ENCODE measurements around the gene THBS3. TPM values are rescaled to one million over a fixed set of nuclear protein-coding genes. Genes with fewer than 3 reads are reported as not detected.

The THBS3 gene
- total RNA-seq, 1 donor from 2014 or later: 24.9 TPM

DNA sequence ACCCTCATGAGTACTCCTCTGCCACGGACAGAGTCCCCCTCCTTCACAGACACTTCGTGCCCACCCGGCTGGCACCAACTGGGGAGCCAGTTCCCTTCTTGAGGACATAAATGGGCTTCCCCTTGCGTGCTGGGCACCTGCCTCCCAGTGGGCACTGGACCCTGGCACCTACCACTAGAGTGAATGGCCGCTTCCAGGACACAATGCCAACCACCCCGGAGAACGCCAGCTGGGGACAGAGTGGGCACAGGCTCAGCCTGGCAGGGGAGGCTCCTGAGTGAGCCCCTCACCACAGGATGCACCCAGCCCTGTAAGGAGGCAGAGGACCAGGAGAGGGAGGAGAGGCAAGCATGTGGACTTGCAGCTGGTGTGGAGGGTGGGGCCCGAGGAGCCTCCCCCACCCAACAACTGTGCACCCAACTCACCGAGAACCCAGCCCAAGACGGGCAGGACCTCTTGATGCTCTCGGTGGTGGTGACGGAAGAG lies 46.6 kb upstream of the THBS3 start:
- Histone ChIP-seq H3K36me3 (peaks cover 22% of the 10 kb centered on the region), H3K4me3 (peak overlapping the region; percentile 86), H3K9me3 (no peaks in the 10 kb centered on the region), H3K27me3 (no peaks in the 10 kb centered on the region), H3K27ac (peak overlapping the region; percentile 95), H3K4me1 (peaks cover 26% of the 10 kb centered on the region)
- no peak for ATAC-seq
- TF ChIP-seq, protein P1, sequence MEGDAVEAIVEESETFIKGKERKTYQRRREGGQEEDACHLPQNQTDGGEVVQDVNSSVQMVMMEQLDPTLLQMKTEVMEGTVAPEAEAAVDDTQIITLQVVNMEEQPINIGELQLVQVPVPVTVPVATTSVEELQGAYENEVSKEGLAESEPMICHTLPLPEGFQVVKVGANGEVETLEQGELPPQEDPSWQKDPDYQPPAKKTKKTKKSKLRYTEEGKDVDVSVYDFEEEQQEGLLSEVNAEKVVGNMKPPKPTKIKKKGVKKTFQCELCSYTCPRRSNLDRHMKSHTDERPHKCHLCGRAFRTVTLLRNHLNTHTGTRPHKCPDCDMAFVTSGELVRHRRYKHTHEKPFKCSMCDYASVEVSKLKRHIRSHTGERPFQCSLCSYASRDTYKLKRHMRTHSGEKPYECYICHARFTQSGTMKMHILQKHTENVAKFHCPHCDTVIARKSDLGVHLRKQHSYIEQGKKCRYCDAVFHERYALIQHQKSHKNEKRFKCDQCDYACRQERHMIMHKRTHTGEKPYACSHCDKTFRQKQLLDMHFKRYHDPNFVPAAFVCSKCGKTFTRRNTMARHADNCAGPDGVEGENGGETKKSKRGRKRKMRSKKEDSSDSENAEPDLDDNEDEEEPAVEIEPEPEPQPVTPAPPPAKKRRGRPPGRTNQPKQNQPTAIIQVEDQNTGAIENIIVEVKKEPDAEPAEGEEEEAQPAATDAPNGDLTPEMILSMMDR (IDR thresholded peaks at IDR 0.05): no peak
- DNase-seq: no peak
- intact Hi-C loops (cut with DNase I): loop anchor here (10.0 kb wide), 1 partner anchor 71 kb away; the partner anchor contains the start of gene RUSC1

DNA sequence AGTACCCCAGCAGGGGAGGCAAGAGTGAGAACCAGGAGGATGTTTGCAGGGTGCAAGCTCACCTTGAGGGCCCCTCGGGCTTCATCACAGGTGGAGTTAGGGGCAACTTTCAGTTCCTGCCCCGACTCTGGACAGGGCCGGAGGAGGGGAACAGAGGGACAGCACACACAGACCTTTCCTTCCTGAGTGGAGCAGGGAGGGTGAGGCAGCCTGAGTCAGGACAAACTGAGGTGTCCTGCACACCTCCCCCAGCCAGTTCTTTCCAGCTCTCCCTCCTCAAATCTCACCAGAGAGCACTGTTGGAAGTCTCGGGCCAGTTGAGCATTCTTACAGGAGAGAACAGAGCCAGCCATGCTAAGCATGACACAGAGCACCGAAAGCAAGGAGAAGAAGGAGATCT lies 46.1 kb upstream of the THBS3 start:
- TF ChIP-seq, protein P1 (IDR thresholded peaks at IDR 0.05): no peak
- H3K27ac ChIP-seq: no peak overlapping the region
- H3K9me3 ChIP-seq: no peaks in the 10 kb centered on the region
- H3K4me1 ChIP-seq: peaks cover 26% of the 10 kb centered on the region
- DNase-seq: no peak
- H3K27me3 ChIP-seq: no peaks in the 10 kb centered on the region
- H3K4me3 ChIP-seq: no peak overlapping the region
- intact Hi-C loops (cut with DNase I): loop anchor here (10.0 kb wide), 1 partner anchor 71 kb away; the partner anchor contains the start of gene RUSC1
- no peak for ATAC-seq
- H3K36me3 ChIP-seq: peaks cover 20% of the 10 kb centered on the region

DNA sequence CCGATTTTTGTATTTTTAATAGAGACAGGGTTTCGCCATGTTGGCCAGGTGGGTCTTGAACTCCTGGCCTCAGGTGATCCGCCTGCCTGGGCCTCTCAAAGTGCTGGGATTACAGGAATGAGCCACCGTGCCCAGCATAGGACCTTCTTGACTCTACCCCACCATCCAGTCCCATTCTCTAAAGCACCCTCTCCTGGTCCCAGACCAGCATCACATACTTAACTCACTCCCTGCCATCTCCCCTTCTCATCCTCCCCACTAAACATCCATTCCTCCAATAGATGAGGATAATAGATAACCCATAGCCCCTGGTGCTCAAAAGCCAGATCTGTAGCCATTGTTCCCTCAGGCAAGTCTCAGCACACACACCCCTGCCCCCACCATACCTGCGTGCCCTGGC lies 45.5 kb upstream of the THBS3 start:
- TF ChIP-seq, protein P1 (IDR thresholded peaks at IDR 0.05): no peak
- ATAC-seq: no peak
- Histone ChIP-seq H3K4me1 (peaks cover 26% of the 10 kb centered on the region), H3K27ac (no peak overlapping the region), H3K27me3 (no peaks in the 10 kb centered on the region), H3K4me3 (no peak overlapping the region), H3K36me3 (peaks cover 14% of the 10 kb centered on the region), H3K9me3 (no peaks in the 10 kb centered on the region)
- no peak for DNase-seq
- intact Hi-C loops (cut with DNase I): loop anchor here (10.0 kb wide), 1 partner anchor 72 kb away; the partner anchor contains the start of gene RUSC1

DNA sequence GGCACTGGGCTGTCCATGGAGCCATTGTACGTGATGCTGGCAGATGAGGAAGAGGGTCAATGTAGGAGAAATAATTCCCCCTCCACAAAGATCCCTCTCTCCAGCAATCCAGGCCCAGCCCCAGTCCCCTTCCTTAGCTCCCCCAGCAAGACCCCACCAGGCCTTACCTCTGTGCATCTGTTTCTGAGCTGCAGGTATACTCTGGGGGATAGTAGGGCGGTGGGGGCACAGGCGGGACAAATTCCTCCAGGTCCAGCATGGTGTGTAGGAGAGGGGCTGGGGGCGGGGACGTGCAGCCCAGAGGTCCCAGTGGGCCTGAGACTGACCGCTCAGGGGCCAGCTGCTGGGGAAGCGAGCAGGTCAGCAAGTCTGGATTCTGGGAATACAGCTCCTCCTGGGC lies 43.9 kb upstream of the THBS3 start:
- Histone ChIP-seq H3K4me1 (peaks cover 26% of the 10 kb centered on the region), H3K27ac (no peak overlapping the region), H3K27me3 (no peaks in the 10 kb centered on the region), H3K9me3 (no peaks in the 10 kb centered on the region), H3K4me3 (no peak overlapping the region), H3K36me3 (no peaks in the 10 kb centered on the region)
- intact Hi-C loops (cut with DNase I): loop anchor here (10.0 kb wide), 1 partner anchor 73 kb away; the partner anchor contains the start of gene RUSC1
- no peak for ATAC-seq
- no peak for DNase-seq
- TF ChIP-seq, protein P1 (IDR thresholded peaks at IDR 0.05): no peak

DNA sequence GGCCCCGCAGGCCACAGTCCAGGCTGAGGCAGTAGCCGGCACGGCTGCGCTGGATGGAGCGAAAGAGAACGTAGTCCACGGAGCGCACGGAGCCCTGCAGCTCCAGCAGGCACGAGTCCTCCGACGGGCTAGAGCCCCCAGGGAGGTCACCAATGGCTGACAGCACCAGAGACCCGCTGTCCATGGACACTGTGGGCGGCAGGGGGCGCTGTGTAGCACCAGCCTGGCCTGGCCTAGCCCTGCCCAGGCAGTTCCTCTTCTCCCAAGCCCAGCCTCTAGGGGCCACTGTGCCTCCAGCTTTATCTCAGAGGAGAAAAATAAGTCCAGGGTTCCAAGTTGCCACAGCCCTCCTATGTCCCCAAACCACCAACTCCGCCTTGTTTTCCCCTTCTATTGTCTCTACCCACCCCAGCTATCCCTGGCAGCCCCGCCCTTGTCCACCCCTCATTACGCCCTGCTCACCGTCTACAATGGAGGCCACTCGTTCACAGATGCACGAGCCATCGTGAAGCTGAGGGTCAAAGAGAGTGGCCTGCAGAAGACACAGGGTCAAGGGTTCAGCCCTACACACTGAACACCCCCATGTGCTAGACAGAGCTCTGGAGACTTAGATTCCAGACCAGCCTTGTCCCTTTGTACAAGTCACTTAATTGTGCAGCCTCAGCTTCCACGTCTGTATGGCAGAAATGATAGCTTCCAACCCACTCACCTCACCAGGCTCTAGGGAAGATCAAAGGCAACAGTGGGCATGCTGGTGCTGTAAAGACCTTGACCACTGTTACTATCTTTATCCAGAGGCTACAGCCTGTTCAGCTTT lies 43.1 kb upstream of the THBS3 start:
- intact Hi-C loops (cut with DNase I): loop anchor here (10.0 kb wide), 1 partner anchor 74 kb away; the partner anchor contains the start of gene RUSC1
- no peak overlapping the region for H3K4me3 ChIP-seq
- ATAC-seq (peak; percentile 93), DNase-seq (peak; percentile 96)
- H3K9me3 ChIP-seq: no peaks in the 10 kb centered on the region
- H3K27ac ChIP-seq: no peak overlapping the region
- peaks cover 19% of the 10 kb centered on the region for H3K4me1 ChIP-seq
- TF ChIP-seq, protein P1 (IDR thresholded peaks at IDR 0.05): peak; percentile 100
- H3K36me3 ChIP-seq: no peaks in the 10 kb centered on the region
- H3K27me3 ChIP-seq: no peaks in the 10 kb centered on the region

Data from upper lobe of right lung (tissue), 1 donor.